ENCODE results near the gene SLC22A31.

GRCh38 chr16:89174055-89174827 is 26.1 kb downstream of the SLC22A31 start:
- TF ChIP-seq CTCF (IDR thresholded peaks at IDR 0.05) (no peak), EZH2 (IDR thresholded peaks at IDR 0.05) (no peak), EZH2phosphoT487 (IDR thresholded peaks at IDR 0.05) (no peak)
